Panc1 (cell line): ENCODE measurements around the gene SCD5. TPM values are rescaled to one million over a fixed set of nuclear protein-coding genes. Genes with fewer than 3 reads are reported as not detected.

Experiments
- ATAC-seq: fragments of 200-7000 bp; cut with Tn5 transposase; 2 replicates; pipeline ENCODE4 v1.9.1; 2020; ENCODE audit warnings: mild to moderate bottlenecking, moderate library complexity
- BruUV-seq: library from RNA; stranded (reverse); fragments of 400-500 nt; replicated peaks from 2 replicates; lab custom pipeline; 2021; lab: Mats Ljungman, UMichigan
- CTCF ChIA-PET: fragments of 300-600 bp; sonication (Branson Sonifier 250); formaldehyde crosslinking; loops from one replicate; lab custom pipeline; 2022; ENCODE audit warnings: antibody characterized with exemption; lab: Charles Lee
- POLR2A ChIA-PET: fragments of 300-600 bp; sonication (Branson Sonifier 250); formaldehyde crosslinking; loops from one replicate; lab custom pipeline; 2022; ENCODE audit warnings: antibody characterized with exemption; lab: Charles Lee
- DNase-seq: peaks from one replicate; pipeline ENCODE4 v3.0.0-alpha.2; 2010; ENCODE audit warnings: low read depth, low spot score
- H3K27ac ChIP-seq: 2 replicates; pipeline ENCODE4 v1.5.1; 2011; ENCODE audit warnings: mild to moderate bottlenecking, low read length, inconsistent platforms
- H3K27me3 ChIP-seq: fragments of 200-500 bp; sonication (Bioruptor generic); 2 replicates; pipeline ENCODE4 v1.6.0; 2014; ENCODE audit warnings: low read length, inconsistent platforms; ENCODE audit not compliant: control insufficient read depth, insufficient read depth
- H3K36me3 ChIP-seq: fragments of 200-500 bp; sonication (Bioruptor generic); 2 replicates; pipeline ENCODE4 v1.5.1; 2014; ENCODE audit warnings: inconsistent platforms, mild to moderate bottlenecking, low read length, moderate library complexity; ENCODE audit not compliant: control insufficient read depth, insufficient read depth
- H3K4me1 ChIP-seq: 2 replicates; pipeline ENCODE4 v1.5.1; 2011; ENCODE audit warnings: inconsistent platforms, mild to moderate bottlenecking, low read length, moderate library complexity; ENCODE audit not compliant: control insufficient read depth, insufficient read depth
- H3K4me3 ChIP-seq, 2 experiments: 2 replicates each; pipeline ENCODE4 v1.5.1; 2011 to 2012; ENCODE audit warnings: low read depth in 2 of 2, low read length in 2 of 2, mild to moderate bottlenecking in 2 of 2, inconsistent platforms in 1 of 2, moderate library complexity in 1 of 2
- H3K9me3 ChIP-seq: fragments of 200-500 bp; sonication (Bioruptor generic); 2 replicates; pipeline ENCODE4 v1.5.1; 2014; ENCODE audit warnings: low read depth, mild to moderate bottlenecking, inconsistent platforms, low read length, moderate library complexity; ENCODE audit not compliant: control insufficient read depth, insufficient read depth
- CTCF ChIP-seq: fragments of 450-650 bp; IDR thresholded peaks from 2 replicates; pipeline ENCODE4 v1.5.1; 2017; ENCODE audit warnings: mild to moderate bottlenecking
- POLR2AphosphoS5 ChIP-seq: IDR thresholded peaks from 2 replicates; pipeline ENCODE4 v1.6.1; 2012; ENCODE audit warnings: mild to moderate bottlenecking, low read depth, low read length, moderate library complexity
- REST ChIP-seq, 2 experiments: IDR thresholded peaks; 2 replicates each; pipeline ENCODE4 v1.6.1; 2011 to 2012; ENCODE audit warnings: low read depth in 2 of 2, control low read depth in 1 of 2, low read length in 1 of 2, mild to moderate bottlenecking in 1 of 2, moderate library complexity in 1 of 2; ENCODE audit not compliant: insufficient read depth in 1 of 2
- SIN3A ChIP-seq: IDR thresholded peaks from 2 replicates; pipeline ENCODE4 v1.6.1; 2012; ENCODE audit warnings: low read depth, mild to moderate bottlenecking, low read length, moderate library complexity, borderline replicate concordance; ENCODE audit not compliant: insufficient read depth
- TCF7L2 ChIP-seq: IDR thresholded peaks from 2 replicates; pipeline ENCODE4 v1.6.1; 2011; ENCODE audit warnings: mild to moderate bottlenecking, low read depth, low read length, inconsistent platforms
- in situ Hi-C: cut with HindIII; loops from 2 replicates; pipeline ENCODE4 v1.10.0; 2016; ENCODE audit warnings: low sequenced_read_pairs, low pct_unique_long_range_greater_than_20kb
- intact Hi-C: fragments of 100-400 bp; cut with micrococcal nuclease; formaldehyde crosslinking; loops from one replicate; pipeline ENCODE4 v1.10.0; 2022; ENCODE audit not compliant: unreplicated experiment
- total RNA-seq: library from RNA; stranded (reverse); gene quantifications from one replicate; pipeline ENCODE4 v1.2.1, GENCODE V29; 2021; ENCODE audit not compliant: unreplicated experiment

SCD5 gene
- total RNA-seq, 1 experiment from 2014 or later, result 2.0 TPM

- Histone ChIP-seq H3K36me3 (no peaks in the 10 kb centered on the region), H3K4me1 (no peaks in the 10 kb centered on the region), H3K27ac (no peak overlapping the region), H3K9me3 (no peaks in the 10 kb centered on the region), H3K27me3 (no peaks in the 10 kb centered on the region; the same call in 1 of the 2 replicates), H3K4me3 (no peak overlapping the region)
- DNase-seq (no peak), ATAC-seq (no peak)
- intact Hi-C loops, result no loop called here
- TF ChIP-seq SIN3A (no peak), TCF7L2 (no peak), CTCF (no peak), REST (IDR thresholded peaks at IDR 0.05; ENCODE audit: insufficient read depth in 1 of 2, low read depth in 2 of 2, low read length in 1 of 2) (no peak), POLR2AphosphoS5 (no peak)
- in situ Hi-C loops, result no loop called here
- ChIA-PET POLR2A (no interaction called here), CTCF (no interaction called here)
- no TSS peak for BruUV-seq
Measured at GRCh38 chr4:82696117-82696860, 102.3 kb downstream of the SCD5 start.

GRCh38 chr4:82694892-82695291 is 103.7 kb downstream of the SCD5 start:
- DNase-seq (no peak), ATAC-seq (no peak; the same call in 1 of the 2 replicates)
- H3K9me3 ChIP-seq, result no peaks in the 10 kb centered on the region
- CTCF ChIA-PET, result no interaction called here
- H3K27ac ChIP-seq, result no peak overlapping the region
- H3K27me3 ChIP-seq, result no peaks in the 10 kb centered on the region
- H3K4me3 ChIP-seq, result no peak overlapping the region
- in situ Hi-C loops, result no loop called here
- POLR2A ChIA-PET, result no interaction called here
- H3K36me3 ChIP-seq, result no peaks in the 10 kb centered on the region
- TF ChIP-seq TCF7L2 (no peak), SIN3A (no peak), POLR2AphosphoS5 (no peak), CTCF (no peak), REST (IDR thresholded peaks at IDR 0.05; ENCODE audit: insufficient read depth in 1 of 2, low read depth in 2 of 2, low read length in 1 of 2) (no peak)
- intact Hi-C loops, result no loop called here
- H3K4me1 ChIP-seq, result no peaks in the 10 kb centered on the region
- BruUV-seq, result no TSS peak
